DND-41 (cell line): ENCODE results near the gene SEC22C.

Source experiments
- ATAC-seq: fragments of 200-7000 bp; cut with Tn5 transposase; 3 replicates; pipeline ENCODE4 v1.9.1; 2021; ENCODE audit warnings: low read depth; ENCODE audit not compliant: insufficient read depth
- DNase-seq: peaks from one replicate; pipeline ENCODE4 v3.0.0-alpha.2; 2020
- H2AFZ ChIP-seq: 2 replicates; pipeline ENCODE4 v1.6.0; 2012; ENCODE audit warnings: low read depth, low read length
- H3K27ac ChIP-seq: 2 replicates; pipeline ENCODE4 v1.5.1; 2012; ENCODE audit warnings: low read length, inconsistent platforms
- H3K27me3 ChIP-seq: fragments of 200-600 bp; sonication (generic); 2 replicates; pipeline ENCODE4 v1.6.0; 2012; ENCODE audit warnings: low read length, mild to moderate bottlenecking, inconsistent platforms; ENCODE audit not compliant: insufficient read depth, poor library complexity
- H3K36me3 ChIP-seq: 2 replicates; pipeline ENCODE4 v1.5.1; 2012; ENCODE audit warnings: low read length, inconsistent platforms; ENCODE audit not compliant: insufficient read depth
- H3K4me1 ChIP-seq: 2 replicates; pipeline ENCODE4 v1.5.1; 2012; ENCODE audit warnings: mild to moderate bottlenecking, low read length; ENCODE audit not compliant: insufficient read depth
- H3K4me2 ChIP-seq: 2 replicates; pipeline ENCODE4 v1.6.0; 2012; ENCODE audit warnings: mild to moderate bottlenecking, moderate library complexity, low read length, inconsistent platforms; ENCODE audit not compliant: insufficient read depth
- H3K4me3 ChIP-seq, 2 experiments: fragments of 200-600 bp in 1 of 2; shearing (Covaris generic) in 1 of 2; 2 replicates each; pipeline ENCODE4 v1.5.1; 2012 to 2016; ENCODE audit warnings: inconsistent platforms in 2 of 2, low read length in 2 of 2, mild to moderate bottlenecking in 2 of 2, low read depth in 1 of 2, moderate library complexity in 1 of 2
- H3K79me2 ChIP-seq: 2 replicates; pipeline ENCODE4 v1.6.0; 2012; ENCODE audit warnings: low read length, inconsistent platforms; ENCODE audit not compliant: insufficient read depth
- H3K9ac ChIP-seq: 2 replicates; pipeline ENCODE4 v1.6.0; 2012; ENCODE audit warnings: low read depth, mild to moderate bottlenecking, inconsistent platforms, low read length, moderate library complexity
- H3K9me3 ChIP-seq: 2 replicates; pipeline ENCODE4 v1.5.1; 2012; ENCODE audit warnings: low read length, moderate library complexity, mild to moderate bottlenecking, inconsistent platforms; ENCODE audit not compliant: insufficient read depth, severe bottlenecking
- H4K20me1 ChIP-seq: 2 replicates; pipeline ENCODE4 v1.6.0; 2012; ENCODE audit warnings: low read length; ENCODE audit not compliant: insufficient read depth
- CTCF ChIP-seq: IDR thresholded peaks from 2 replicates; pipeline ENCODE4 v1.5.1; 2012; ENCODE audit warnings: borderline replicate concordance, low read length, moderate library complexity, mild to moderate bottlenecking; ENCODE audit not compliant: poor library complexity, severe bottlenecking; ENCODE audit errors: extremely low read depth
- EZH2 ChIP-seq: IDR thresholded peaks from 3 replicates; pipeline ENCODE4 v1.6.1; 2012; ENCODE audit warnings: borderline replicate concordance, low read depth, mild to moderate bottlenecking, moderate library complexity, low read length, inconsistent platforms; ENCODE audit not compliant: severe bottlenecking

SEC22C gene

GRCh38 chr3:42504334-42505127 lies 77.2 kb downstream of the SEC22C start:
- Histone ChIP-seq H3K79me2 (no peaks in the 10 kb centered on the region), H3K9ac (no peak overlapping the region), H3K27ac (no peak overlapping the region), H3K4me3 (no peak overlapping the region), H4K20me1 (no peaks in the 10 kb centered on the region), H3K4me2 (no peak overlapping the region), H3K27me3 (no peaks in the 10 kb centered on the region), H3K36me3 (no peaks in the 10 kb centered on the region), H3K9me3 (no peaks in the 10 kb centered on the region), H3K4me1 (no peaks in the 10 kb centered on the region), H2AFZ (no peak overlapping the region)
- no peak for DNase-seq
- no peak for ATAC-seq
- TF ChIP-seq EZH2: no peak
- TF ChIP-seq CTCF: no peak

GRCh38 chr3:42503957-42504333 lies 77.8 kb downstream of the SEC22C start:
- Histone ChIP-seq H3K4me3 (no peak overlapping the region), H3K9me3 (no peaks in the 10 kb centered on the region), H3K27ac (no peak overlapping the region), H3K4me2 (no peak overlapping the region), H2AFZ (no peak overlapping the region), H3K4me1 (no peaks in the 10 kb centered on the region), H3K27me3 (no peaks in the 10 kb centered on the region), H3K9ac (no peak overlapping the region), H3K79me2 (no peaks in the 10 kb centered on the region), H3K36me3 (no peaks in the 10 kb centered on the region), H4K20me1 (no peaks in the 10 kb centered on the region)
- DNase-seq: no peak
- TF ChIP-seq CTCF: no peak
- no peak for TF ChIP-seq EZH2
- ATAC-seq: no peak

GRCh38 chr3:42503251-42503924 lies 78.4 kb downstream of the SEC22C start:
- no peaks in the 10 kb centered on the region for H3K27me3 ChIP-seq
- no peaks in the 10 kb centered on the region for H3K36me3 ChIP-seq
- H3K4me1 ChIP-seq: no peaks in the 10 kb centered on the region
- no peak overlapping the region for H3K9ac ChIP-seq
- H3K79me2 ChIP-seq: no peaks in the 10 kb centered on the region
- no peak overlapping the region for H3K27ac ChIP-seq
- H4K20me1 ChIP-seq: no peaks in the 10 kb centered on the region
- H3K9me3 ChIP-seq: no peaks in the 10 kb centered on the region
- H3K4me3 ChIP-seq: no peak overlapping the region
- no peak overlapping the region for H3K4me2 ChIP-seq
- H2AFZ ChIP-seq: no peak overlapping the region
- ATAC-seq (no peak), DNase-seq (no peak)
- TF ChIP-seq EZH2 (no peak), CTCF (no peak)
